IMR-90 (cell line): ENCODE data around the gene YJU2.

Source experiments
- POLR2A ChIP-seq: IDR thresholded peaks from 2 replicates; pipeline ENCODE4 v1.6.1; 2012; ENCODE audit warnings: mild to moderate bottlenecking, low read depth, low read length
- RCOR1 ChIP-seq: IDR thresholded peaks from 2 replicates; pipeline ENCODE4 v1.6.1; 2012; ENCODE audit warnings: mild to moderate bottlenecking, low read length, improper control_type of control experiment; ENCODE audit not compliant: insufficient replicate concordance

DNA sequence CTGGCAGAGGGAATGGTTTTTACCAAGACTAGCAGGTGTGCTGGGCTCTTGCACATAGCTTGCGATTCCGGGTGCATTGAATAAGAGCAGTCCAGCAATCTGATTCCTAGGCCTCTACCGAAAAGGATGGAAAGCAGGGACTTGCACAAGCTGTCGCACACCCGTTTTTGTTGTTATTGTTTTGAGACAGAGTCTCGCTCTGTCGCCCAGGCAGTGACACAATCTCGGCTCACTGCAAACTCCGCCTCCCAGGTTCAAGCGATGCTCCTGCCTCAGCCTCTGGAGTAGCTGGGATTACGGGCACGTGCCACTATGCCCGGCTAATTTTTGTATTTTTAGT, 12.0 kb upstream of the YJU2 start:
- TF ChIP-seq RCOR1 (no peak), POLR2A (no peak)
